ENCODE results near the gene SORCS1.

GRCh38 chr10:106877574-106877973, 286.9 kb downstream of the SORCS1 start:
- no peak for TF ChIP-seq POLR2AphosphoS5 (IDR thresholded peaks at IDR 0.05)
- no peak for TF ChIP-seq CTCF (IDR thresholded peaks at IDR 0.05)
- no peak for TF ChIP-seq EP300 (IDR thresholded peaks at IDR 0.05; ENCODE audit: low read depth)
